ENCODE results near the gene C3orf18.

Gene C3orf18

DNA sequence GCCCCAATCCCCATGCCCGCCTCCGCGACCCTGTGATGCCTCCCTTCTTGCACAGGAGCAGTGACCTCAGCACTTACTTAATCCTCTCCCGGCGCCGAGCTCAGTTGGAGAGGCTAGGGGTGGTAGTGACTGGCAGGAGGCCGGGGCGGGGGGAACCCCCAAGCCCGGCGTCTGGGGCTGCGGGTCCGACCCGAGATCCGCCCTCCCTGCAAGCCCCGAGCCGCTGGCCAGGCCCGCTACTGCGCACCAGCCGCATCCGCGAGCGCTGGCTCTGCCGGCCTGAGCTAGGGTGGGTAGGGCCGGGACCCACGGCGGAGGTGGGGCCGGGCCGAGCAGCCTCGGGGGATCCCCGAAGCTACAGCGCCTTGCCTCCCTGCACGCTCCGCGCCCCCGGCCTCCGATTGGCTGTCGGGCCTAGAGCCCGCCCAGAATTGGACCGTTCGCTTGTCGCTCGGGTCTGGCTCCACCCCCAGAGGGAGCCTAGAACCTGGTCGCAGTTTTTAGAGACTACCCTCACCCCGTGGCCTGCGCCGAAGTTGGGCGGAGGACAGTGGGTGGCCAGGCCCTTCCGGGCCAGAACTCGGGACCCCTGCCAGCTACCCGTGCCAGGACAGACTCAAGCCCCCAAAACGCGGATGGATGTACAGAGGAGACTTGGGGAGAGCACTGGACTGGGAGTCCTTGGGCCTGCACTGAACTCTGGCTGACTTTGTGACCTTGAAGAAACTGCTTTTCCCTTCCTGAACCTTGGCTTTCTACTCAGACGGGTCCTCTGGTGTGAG lies at the start of gene C3orf18:
C3orf18 (minus strand) TSS at position 362 of the 782 bp plus-strand sequence. CDS start 2,048 bp downstream, outside the sequence.
- DNase-seq = peak; percentile 94

DNA sequence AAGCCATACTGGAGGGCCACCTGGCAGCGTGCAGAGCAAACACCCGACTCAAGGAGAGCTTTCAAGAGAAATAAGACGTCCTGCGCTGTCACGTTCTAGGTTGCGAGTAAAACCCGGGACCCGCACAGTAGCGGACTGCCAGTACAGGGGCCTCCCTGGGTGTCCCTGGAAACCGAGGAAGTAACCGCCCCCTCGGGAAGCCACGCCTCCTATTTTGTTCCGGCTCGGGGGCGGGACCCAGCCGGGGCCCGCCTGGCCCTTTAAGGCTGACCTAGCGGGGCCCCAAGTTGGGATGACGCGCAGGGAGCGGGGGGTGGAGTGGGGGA lies 49.2 kb upstream of the C3orf18 start:
- peak; percentile 95 for DNase-seq

DNA sequence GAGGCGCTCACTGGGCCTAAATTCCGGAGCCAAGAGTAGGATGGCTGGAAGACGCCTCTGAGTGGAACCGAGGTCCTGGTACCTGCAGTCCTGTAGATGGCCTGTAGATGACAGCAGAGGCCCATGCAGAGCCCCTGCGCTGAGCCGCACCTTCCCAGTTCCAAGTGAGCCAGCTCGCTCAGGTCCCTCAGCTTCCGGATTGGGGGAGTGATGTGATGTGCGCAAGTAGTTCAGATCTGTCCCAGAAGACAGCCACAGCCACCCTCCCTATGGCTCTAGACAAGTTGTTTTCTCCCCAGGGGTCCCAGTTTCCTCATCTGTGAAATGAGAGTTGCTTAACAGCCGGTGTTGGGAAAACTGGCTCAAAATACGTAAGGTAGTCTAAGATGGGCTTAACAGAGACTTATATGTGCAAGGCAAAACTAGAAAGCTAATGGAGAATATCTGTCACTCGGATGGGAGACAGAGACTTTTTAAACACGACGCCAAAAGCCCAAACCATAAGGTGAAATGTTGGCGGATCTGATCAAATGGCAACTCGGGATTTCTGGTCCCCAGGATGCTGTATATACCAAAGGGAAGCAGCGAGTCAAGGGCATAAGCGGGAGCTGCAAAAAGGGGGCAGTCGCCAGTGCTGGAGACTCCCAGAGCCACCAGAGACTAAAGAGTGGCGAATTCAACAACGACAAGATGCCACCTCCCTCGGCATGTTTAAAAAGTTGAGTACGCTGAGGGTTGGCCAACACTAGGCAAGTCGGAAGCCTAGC lies 48.6 kb upstream of the C3orf18 start:
- peak; percentile 75 for DNase-seq

DNA sequence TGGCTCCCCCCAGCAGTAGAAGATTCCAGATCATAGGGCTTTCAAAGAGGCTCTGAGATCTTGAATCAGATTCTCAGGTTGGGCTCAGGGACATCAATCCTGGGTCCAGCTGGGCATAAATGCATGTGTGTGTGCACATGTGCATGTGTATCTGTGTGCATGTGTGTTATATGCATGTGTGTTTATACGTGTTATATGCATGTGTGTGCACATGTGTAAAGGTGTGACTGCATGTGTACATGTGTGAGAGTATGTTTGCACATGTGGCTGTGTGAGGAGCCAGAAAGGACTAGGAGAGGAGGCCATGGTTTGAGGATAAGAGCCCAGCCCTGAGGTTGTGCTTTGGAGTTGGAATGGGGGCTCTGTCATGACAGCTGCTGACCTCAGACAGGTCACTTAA lies 47.6 kb upstream of the C3orf18 start:
- DNase-seq = no peak

DNA sequence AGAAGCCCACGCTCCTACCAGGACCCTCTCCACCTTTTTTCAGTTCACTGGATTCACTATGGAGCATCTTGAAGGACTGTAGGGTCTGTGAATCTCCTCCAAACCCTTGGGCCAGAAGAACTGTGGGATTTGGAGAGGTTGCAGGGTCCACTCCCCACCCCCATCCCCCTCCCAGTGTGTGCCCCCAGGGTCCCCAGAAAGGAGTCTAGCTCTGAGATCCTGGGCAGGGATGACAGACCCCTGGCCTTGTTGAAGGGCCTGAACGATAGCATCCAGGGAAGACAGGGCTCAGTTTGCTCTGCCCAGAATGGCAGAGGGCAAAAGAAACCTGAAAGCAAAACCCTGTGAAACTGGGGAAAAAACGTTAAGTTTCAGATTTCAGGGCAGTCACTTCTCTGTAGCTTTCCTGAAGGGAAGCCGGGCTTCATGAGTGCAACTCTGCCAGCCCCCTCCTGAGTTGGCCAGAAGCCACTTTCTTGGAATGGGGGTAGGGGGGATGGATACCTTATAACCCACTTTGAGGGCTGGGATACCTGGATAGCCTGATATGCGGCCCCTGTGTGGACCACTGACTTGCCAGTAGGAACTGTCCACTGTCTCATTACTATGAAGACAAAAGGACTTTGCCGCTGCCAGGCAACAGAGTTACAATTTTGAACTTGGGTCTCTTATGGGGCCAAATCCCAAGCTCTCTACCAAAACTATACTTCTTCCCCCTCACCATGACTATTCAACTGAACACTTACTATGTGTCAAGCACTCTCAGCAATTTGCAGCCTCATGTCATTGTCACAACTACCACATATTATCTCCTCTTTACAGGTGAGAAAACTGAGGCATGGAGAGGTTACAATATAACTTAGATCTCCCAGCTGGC lies 45.7 kb upstream of the C3orf18 start:
- DNase-seq = no peak

DNA sequence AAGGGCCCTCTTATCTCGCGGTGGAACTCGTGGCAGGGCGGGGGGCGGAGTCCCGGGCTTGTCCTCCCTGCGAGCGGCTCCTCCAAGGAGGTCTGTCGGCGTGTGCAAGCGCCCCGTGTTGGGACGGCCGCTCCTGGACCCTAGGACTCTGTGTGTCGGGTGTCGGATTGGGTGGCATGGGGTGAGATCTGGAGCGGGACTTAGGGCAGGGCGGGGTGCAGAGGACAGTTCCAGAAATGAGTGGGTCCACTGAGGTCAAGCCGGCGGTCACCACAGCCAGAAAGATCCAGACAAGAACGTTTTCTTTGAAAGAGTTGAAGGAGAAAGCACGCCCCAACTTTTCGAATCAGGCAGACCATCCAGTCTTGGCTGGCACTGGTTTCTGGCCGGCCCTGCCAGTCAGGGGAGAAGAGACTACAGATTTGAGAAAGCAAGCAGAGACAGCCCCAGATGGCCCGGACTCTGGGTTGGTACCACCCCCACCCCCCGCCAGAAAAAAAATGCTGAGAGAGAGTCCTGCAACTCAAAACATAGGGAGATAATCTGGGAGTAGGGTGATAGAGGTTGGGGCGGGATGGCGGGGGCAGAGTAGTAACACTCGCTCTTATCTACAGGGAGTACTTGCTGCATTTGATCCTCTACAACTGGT lies 44.8 kb upstream of the C3orf18 start:
- no peak for DNase-seq

DNA sequence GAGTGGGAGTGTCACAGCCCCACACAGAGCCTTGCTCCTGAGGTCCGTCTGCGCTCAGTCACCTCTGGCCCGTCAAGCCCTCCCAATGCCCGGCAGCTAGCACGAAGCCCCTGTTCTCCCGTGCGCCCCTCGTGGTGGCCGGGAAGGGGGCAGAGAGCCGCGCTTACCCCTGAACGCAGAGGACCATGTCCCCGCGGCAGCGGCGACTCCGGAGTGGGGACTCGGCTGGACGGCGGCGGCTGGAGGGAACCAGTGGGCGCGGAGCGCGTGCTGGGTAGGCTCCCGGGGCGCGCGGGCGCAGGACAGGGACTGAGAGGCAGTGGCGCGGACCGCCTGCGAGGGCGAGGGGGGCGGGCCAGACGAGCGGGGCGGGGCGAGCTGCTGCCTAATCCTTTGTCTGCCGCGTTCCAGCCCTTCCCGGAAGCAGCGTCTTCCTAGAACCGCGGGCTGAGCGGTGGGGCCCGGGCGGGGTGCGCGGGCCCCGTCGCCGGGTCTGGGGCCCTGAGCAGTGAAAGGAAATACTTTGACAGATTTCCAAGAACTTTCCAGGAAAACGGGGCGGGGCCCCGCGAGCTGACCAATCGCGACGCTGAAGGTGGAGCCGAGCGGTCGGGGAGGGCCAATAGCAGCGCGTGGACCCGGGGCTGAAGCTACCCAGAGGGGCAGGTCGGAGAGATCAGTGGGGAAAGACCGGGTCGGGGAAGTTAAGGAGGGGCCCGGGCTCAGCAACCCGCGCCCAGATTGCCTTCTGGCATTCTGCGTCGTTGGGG lies 44.1 kb upstream of the C3orf18 start, which contains the start of gene CISH:
CISH (minus strand) TSS at position 311 of the 770 bp plus-strand sequence; CDS start at position 187, 124 bp downstream.
- peak; percentile 95 for DNase-seq

DNA sequence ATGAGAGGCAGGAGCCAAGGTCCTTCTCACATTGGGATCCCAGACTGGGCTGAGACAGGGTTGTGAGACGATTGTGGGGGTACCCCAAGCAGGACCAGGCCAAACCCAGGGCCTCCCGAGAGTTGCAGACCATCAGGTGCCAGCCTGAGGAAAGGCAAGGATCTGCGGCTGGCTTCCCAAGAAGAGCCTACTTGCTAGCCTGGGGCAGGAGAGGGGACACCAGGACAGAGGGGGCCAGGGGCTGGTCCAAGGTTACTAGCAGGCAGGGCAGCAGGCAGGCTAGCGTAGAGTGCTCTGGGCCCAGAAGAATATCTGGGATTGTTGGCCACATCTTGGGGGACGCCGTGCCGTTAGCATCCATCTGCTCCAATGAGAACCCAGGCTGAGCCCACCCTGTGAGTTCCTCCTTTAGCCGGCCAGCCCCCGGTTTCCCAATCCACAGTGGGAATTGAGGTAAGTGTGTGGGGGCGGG lies 43.5 kb upstream of the C3orf18 start:
- no peak for DNase-seq

DNA sequence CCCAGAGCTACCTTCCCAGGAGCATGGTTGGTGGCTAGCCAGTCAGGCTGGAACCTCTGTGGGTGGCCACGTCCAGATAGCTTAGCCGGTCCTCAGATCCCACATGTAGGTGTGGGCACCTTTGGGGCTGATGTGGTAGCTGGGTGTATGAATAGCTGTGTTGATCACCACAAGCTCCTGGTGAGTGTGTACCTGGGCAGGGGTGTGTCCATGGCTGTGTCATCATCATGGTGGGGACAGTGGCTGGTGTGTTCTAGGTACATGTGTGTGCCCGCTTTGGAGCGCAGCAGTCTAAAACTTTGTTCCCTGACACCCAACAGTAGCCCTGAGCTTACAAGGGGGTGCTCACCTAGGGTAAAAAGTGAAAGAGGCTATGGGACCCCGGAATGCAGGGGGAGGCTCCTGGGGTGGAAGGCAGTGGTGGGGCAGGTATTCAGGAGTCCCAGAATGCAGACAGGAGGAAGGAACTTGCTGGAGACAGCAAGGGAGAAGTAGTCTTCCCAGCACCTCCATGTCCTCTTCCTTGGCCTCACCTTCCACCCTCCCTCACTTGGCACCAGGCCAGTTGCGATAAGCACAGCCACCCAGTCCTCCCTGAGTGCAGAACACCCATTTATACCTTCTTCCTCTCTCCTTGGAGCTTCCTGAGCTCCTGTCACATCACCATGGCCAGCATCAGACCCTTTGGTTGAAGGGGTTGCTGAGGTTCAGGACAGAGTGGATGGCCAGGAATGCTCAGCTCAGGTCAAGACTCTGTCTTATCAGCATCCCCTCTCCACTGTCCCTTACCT lies 42.8 kb upstream of the C3orf18 start:
- peak; percentile 55 for DNase-seq

DNA sequence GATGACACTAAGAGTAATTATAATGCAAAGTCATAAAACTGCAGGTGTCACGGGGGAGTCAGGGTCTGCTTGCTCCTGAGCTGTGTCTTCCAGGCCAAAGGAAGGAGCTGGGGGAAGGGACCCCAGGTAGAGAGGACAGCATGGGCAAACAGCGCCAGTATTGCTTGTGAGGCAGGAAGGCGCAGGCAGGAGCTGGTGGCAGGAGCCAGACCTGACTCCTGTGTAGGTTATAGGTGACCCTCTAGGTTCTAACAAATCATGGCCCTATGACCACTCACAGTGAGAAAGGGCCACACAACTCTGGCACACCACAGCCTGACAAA lies 42.2 kb upstream of the C3orf18 start:
- no peak for DNase-seq

DNA sequence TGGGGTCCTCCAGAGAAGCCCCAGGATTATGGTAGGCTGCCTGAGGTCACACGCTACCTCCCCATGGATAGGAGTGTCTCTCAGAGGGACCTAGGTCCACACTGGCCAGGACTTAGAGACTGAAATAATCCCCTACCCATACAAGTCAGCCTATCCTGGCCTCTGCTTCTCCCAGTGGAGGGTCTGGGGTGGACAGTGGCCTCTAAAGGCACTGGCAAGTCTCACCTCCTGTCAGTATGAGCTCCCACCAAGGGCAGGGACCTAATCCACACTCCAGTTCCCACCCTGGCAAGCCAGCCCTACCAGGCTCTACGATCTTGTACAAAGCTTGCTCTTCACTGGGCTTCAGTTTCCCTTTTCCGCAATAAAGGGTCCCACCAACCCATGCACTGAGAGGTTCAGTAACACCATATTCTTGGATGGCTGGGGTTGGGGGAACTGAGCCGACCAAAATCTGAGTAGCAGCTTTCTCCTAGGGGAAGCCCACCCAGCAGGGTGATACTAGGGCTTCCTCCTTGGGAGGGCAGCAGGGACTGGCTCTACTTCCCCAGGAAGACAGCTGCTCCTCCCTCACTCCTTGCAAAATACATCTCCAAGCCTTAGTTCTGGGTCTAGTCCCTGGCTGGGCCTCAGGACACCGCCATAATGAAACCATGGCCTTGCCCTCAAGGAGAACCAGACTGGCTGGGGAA lies 41.7 kb upstream of the C3orf18 start:
- DNase-seq = no peak

DNA sequence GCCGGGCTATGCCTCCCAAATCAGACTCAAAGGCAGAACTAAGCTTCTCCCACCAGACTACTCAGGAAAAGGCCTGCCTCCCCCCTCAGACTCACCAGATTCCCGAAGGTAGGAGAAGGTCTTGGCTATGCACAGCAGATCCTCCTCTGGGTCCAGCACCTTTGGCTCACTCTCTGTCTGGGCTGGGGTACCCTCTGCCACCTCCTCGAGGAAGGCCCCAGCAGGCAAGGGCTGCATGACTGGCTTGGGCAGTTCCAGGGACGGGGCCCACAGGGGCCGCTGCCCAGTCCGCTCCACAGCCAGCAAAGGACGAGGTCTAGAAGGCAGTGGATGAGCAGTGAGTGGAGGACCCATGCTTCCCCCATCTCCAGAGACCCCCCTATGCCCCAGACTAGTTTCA lies 40.7 kb upstream of the C3orf18 start:
- DNase-seq = no peak

DNA sequence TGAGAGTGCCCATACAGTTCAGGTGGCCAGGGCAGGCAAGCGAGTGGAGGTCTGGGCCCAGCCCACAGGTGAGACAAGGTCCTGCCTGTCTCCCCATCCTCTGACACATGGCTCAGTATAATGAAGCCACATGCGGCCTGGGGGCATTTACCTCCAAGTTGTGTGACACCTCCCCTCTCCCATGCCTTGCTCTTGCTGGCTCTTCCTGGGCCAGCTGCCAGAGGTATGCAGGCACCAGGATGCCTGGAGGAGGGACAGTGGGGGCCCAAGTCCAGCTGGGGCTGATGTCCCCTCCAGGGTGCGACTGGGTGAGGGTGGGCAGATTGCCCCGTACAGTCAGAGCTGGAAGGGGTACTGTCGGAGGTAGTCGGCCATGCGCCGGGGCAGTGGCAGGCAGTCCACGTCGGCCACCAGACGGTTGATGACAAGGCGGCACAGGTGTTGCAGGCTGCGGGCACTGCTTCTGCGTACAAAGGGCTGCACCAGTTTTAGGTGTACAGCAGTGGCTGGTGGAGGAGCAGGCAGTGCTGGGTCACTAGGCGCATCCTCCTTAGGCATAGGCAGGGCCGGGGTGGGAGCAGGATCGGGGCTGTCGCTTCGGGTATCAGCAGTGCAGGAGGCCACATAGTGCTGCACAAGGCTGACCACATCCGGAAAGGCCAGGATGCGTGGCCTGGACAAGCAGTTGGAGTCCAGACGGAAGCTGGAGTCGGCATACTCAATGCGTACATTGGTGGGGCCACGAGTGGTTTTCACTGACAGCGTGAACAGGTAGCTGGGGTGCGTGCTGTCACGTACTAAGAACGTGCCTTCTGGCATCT lies 39.9 kb upstream of the C3orf18 start:
- DNase-seq = no peak

DNA sequence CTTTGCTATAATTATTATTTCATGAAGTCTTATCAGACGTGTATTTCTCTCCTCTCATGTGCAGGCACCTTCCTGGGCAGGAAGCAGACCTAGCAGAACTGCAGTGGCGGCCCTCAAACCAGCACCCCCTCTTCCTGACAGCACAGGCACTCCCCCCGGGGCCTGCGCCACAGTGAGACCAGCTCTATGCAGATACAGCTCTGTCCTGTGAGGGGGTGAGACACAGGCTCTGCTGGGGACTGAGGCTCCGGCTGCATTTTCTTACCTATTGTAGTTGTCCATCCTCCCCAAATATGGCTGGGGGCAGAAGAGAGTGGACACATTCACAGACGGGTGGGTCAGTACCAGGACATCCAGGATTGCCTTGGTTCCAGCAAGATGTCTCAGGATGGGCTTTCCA lies 39.0 kb upstream of the C3orf18 start:
- no peak for DNase-seq

DNA sequence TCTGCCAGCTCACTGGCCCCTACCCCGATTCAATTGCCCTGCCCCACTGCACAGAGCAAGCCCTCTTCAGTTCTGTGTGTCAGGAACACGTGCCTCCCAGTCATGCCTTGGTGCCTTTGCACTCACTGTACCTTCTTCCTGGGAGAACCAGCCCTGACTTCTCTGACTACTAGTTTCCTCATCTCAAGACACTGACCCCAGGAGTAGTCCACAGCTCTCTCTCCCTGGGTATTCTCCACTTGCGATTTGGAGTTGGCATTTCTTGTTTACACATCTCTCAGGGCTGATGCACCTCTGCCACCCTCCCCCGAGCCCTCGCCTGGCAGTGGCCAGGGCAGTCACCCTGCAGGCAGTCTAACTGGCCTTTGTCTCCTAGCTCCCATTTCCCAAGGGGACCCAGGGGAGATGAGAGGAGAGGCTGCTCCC lies 38.4 kb upstream of the C3orf18 start:
- DNase-seq = no peak

DNA sequence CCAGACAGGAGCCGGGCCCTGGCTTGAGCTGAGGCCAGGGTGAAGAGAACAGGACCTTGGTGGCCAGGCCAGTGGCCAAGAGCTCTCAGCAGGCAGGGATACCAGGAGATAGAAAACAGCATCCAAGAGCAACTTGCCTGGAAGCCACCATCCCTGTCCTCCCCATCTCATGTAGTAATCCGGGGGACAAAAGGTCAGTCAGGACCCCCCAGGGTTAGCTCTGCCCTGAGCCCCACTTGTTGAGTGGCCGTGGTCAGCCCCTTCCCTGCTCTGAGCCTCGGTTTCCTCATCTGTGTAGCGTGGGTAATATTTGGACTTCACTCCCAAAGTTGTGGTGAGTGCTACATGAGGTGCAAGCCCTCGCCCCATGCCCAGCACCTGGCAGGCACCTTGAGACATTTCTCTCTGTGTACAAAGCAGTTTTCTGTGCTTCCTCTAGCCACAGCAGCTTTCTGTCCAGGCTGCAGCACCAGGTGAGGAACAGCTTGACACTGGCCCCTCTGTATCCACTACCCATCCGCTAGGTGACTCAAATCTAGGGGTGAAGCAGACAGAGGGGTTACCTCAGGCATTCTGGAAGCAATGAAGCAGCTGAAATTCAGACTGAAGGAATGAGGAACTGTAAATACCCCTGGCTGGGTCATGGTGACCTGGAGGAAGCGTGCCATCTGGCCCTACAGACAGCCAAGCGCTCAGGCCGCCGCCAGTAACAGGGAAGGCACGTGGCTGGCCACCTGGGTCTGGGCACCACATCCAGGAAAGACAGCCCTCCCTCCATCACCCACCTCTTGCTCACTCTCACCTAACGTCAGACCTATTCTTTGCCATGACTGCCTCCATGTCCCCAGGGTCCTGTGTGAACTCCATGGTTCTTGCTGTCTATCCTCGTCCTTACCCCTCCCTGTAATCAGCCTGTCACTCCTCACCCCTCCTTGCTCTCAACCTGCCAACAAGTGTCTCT lies 37.4 kb upstream of the C3orf18 start:
- DNase-seq = no peak

DNA sequence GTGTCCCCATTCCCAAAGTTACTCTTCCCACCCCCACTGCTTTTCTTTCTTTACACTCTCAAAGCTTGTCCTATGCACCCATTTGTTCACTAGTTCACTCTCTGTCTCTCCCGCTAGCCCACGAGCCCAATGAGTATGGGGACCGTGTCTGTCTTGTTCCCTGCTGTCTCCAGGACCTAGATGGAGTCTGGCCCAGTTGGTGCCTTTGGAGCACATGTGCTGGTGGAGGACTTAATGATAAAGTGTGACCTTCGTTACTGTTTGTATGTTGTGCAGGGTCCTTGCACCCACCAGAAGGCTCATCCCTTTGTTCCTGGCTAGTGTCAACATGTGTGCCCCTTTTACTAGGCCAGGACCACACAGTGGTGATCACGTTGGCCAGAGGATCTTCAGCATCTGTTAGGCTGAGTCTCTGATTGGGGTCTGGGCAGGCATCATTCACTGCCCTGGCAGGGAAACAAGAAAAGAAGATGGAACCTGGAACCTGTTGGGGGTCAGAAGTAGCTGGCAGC lies 36.6 kb upstream of the C3orf18 start:
- no peak for DNase-seq

All from activated effector memory CD4-positive, alpha-beta T cell treated with Interleukin-2 at 50 U/mL for 16 hours (primary cell).